NK-92 (cell line): Measurements from ENCODE around the gene ZNF253.
A peak's percentile ranks its signal among the peaks of the same experiment; 100 is the strongest.
"Not testable (repeated sequence)": the region's sequence is repeated elsewhere in the genome, so short reads cannot be mapped to it uniquely, and the experiment has no call there.

ENCODE experiments used
- DNase-seq: peaks from one replicate; lab custom pipeline; 2025; ENCODE audit not compliant: unreplicated experiment; lab: John Stamatoyannopoulos, UW

ZNF253 gene

DNA sequence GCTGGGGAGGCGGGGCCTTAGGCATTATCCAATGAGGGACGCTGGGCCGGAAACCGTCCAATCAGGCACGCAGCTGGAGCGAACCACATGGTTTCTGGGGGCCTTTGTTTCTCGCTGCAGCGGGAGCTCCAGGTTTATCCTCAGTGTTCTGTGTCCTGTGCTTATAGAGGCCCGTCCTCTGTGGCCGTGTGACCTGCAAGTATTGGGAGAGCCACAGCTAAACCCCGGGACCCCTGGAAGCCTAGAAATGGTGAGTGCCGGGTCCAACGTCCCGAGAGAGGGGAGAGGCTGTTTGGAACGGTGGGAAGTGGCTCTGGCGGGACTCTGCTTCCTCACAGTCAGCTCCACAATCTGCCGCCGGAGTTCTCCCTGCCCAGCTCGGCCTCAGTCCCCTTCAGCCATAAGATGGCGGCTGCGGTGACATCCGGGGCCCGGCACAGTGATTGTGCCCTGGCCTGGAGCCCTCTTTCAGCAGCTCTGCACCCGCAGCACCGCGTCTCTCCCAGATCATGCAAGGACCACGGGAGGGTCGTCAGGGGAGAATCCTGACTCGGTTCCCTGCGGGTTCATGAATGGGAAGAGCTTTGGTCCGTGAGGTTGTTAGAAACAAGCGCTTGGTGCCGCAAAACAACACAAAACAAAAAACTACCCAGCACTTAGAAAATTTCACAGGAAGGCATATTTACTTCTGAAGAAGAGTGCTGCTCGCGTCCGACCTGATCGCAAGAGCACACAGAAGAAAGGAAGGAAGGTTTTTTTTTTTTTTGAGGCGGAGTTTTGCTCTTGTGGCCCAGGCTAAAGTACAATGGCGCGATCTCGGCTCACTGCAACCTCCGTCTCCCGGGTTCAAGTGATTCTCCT, at the start of gene ZNF253:
TSS of gene ZNF253 (plus strand) at position 133 of the 861 bp plus-strand sequence. CDS start at position 248, 115 bp downstream.
- peak; percentile 65 for DNase-seq

DNA sequence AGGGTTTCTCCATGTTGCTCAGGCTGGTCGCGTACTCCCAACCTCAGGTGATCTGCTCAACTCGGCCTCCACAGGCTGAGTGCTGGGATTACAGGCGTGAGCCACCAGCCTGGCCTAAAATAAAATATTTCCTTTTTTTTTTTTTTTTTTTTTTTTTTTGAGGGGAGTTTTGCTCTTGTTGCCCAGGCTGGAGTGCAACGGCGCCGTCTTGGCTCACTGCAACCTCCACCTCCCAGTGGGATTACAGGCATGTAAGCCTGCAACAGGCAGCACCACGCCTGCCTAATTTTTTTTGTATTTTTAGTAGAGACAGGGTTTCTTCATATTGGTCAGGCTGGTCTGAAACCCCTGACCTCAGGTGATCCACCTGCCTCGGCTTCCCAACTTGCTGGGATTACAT, 49.0 kb upstream of the ZNF253 start:
- no peak for DNase-seq

DNA sequence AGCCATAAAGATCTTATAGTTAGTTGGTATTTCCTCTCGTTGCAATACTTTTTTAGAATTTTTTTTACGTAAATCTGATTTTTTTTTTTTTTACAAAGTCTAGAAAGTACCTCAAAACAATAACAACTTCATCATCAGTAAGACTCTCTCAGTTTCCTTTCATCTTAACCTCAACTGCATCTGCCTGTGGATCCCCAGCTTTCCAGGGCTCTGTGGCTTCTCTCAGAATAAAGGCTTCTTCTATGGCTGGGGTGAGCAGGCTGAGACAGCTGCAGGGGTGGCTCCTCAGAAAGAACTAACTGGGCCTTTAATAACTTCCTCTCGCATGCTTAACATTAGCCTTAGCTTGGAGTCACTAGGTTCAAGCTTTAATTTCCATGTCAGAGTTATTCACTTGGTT, 48.3 kb upstream of the ZNF253 start:
- no peak for DNase-seq

DNA sequence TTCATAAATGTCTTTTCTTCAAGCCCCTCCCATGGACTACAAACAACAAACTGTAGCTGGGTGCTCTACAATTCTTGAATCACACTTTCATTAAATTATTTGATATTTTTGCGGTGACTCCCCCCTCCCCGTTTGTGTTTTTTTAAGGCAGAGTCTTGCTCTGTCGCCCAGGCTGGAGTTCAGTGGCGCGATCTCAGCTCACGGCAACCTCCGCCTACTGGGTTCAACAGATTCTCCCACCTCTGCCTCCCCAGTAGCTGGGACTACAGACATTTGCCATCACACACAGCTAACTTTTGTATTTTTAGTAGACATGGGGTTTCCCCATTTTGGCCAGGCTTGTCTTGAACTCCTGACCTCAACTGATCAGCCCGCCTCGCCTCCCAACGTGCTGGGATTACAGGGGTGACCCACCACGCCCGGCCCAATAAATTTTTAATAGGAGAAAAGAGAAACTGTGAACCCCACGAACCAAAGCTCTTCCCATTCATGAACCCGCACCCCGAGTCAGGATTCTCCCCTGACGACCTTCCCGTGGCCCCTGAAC, 44.8 kb upstream of the ZNF253 start:
- DNase-seq = no peak

DNA sequence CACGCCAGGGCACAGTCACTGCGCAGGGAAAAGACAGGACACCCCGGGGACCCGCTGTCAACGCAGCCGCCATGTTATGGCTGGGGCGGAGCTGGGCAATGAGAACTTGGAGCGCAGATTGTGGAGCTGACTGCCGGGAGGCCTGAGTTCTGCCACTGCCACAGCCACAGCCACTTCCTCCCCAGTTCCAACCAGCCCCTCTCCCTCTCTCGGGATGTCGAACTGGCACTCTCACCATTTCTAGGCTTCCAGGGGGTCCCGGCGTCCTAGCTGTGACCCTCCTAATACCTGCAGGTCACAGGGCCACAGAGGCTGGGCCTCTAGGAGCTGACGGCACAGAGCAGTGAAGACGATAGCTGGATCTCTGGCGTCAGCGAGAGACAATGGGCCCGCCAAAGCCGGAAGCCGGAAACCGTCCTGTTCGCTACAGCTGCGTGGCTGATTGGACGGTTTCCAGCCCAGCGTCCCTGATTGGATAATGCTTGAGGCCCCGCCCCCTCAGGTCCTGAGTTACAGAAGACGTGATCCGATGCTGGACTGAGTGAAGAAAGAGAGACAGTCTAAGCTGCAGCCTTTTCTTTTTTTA, 44.2 kb upstream of the ZNF253 start, which contains the start of gene ZNF506:
TSS of gene ZNF506 (minus strand) at position 385 of the 586 bp plus-strand sequence. CDS start at position 238, 147 bp downstream.
- peak; percentile 84 for DNase-seq

DNA sequence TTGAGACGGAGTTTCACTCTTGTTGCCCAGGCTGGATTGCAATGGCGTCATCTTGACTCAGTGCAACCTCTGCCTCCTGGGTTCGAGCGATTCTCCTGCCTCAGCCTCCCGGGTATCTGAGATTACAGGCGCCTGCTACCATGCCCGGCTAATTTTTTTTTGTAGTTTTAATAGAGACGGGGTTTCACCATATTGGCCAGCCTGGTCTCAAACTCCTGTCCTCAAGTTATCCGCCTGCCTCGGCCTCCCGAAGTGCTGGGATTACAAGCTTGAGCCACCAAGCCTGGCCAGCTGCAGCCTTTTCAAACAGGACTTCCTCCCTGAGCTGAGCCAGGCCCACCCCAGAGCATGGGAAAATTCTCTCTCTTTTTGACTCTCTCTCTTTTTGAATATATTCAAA, 43.7 kb upstream of the ZNF253 start:
- not testable (repeated sequence) for DNase-seq

DNA sequence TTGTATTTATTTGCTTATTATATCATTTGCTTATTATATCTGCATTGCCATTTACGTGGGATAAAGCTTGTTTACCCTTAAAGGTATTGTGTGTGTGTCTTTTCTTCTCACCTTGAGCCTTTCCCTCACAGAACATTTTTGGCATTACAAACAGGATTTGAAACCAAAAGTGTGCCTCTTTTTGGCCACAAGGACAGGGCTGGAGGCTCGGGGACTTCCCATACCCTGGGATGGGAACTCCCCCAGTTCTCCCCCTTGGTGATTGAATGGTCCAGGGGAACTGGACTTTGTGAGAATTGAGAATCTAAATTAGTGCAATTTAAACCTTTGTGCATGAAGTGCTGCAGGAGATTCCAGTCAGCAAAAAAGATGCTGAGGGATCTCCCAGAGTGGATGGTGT, 41.8 kb upstream of the ZNF253 start:
- DNase-seq = no peak

GRCh38 chr19:19826875-19827274, 38.8 kb upstream of the ZNF253 start:
- no peak for DNase-seq

DNA sequence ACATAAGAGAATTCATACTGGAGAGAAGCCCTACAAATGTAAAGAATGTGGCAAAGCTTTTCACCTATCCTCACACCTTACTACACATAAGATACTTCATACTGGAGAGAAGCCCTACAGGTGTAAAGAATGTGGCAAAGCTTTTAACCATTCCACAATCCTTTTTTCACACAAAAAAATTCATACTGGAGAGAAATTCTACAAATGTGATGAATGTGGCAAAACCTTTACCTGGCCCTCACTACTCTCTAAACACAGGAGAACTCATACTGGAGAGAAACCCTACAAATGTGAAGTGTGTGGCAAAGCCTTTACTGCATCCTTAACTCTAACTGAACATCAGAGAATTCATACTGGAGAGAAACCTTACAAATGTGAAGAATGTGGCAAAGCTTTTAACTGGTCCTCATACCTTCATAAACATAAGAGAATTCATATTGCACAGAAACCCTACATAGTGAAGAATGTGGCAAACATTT, 30.1 kb upstream of the ZNF253 start:
- no peak for DNase-seq

GRCh38 chr19:19847781-19848180, 17.9 kb upstream of the ZNF253 start:
- no peak for DNase-seq

- DNase-seq = no peak
These were observed 16.6 kb upstream of the ZNF253 start for GRCh38 chr19:19849056-19849455.

- not testable (repeated sequence) for DNase-seq
These were observed 13.9 kb upstream of the ZNF253 start for GRCh38 chr19:19851740-19852139.

- DNase-seq = no peak
These were observed 6.9 kb upstream of the ZNF253 start for GRCh38 chr19:19858751-19859150.

DNA sequence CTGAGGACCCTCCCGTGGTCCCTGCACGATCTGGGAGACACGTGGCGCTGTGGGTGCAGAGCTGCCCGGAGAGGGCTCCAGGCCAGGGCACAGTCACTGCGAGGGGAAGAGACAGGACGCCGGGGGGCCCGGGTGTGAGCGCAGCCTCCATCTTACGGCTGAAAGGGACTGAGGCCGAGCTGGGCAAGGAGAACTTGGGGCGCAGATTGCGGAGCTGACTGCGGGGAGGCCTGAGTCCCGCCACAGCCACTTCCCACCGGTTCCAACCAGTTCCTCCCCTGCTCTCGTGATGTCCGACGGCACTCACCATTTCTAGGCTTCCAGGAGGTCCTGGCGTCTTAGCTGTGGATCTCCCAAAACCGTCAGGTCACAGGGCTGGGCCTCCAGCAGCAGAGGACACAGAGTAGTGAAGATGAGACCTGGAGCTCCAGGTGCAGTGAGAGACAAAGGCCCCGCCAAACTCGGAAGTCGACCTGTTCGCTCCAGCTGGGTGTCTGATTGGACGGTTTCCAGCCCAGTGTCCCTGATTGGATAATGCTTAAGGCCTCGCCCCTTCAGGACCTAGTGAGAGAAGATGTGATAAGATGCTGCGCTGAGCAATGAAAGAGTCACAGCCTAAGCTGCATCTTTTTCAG, 4.8 kb upstream of the ZNF253 start:
- DNase-seq = no peak

DNA sequence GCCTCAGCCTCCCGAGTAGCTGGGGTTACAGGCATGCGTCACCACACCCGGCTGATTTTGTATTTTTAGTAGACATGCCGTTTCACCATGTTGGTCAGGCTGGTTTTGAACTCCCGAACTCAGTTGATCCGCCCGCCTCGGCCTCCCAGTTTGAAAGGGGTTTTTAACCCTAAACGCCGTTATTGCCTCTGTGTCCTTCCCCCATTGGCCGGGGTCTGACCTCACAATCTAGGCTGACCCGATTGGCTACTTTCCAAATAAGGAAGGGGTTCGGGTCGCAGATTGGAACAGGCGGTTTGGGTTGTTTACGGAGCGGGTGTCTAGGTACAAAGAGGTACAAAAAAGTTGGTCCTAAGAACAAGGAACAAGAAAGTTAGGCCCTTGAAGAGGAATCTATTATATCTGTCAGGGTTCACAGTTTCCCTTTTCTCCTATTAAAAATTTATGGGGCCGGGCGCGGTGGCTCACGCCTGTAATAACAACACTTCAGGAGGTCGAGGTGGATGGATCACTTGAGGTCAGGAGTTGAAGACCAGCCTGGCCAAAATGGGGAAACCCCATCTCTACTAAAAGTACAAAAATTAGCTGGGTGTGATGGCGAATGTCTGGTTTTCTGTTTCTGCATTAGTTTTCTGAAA, 1.0 kb downstream of the ZNF253 start:
- DNase-seq = no peak

DNA sequence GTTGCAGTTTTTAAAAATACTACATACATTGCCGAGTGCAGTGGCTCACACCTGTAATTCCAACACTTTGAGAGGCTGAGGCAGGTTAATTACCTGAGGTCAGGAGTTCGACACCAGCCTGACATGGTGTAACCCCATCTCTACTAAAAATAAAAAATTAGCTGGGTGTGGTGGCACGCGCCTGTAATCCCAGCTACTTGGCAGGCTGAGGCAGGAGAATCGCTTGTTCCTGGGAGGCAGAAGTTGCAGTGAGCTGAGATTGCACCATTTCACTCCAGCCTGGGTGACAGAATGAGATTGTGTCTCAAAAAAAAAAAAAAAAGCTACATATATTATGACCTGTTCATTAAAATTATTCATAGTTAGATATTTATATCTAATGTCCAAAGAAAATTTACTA, 4.4 kb downstream of the ZNF253 start:
- not testable (repeated sequence) for DNase-seq

DNA sequence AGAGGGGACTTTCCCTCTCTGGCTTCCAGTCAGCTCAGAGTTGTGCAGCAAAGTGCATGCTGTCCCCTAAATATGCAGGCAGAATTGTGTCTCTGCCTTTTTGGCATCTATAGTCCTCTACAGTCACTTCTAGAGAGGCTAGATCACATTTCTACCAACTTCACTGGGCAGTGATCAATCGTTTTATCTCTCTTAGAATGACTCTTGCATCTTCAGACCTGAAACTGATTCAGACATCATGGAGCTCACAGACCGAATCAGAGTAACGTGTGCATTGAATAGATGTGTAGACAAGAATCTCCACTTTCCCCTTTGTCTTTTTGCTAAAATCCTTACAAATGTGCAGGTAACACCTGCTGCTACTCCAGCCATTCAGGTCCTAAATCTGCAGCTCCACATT, 6.2 kb downstream of the ZNF253 start:
- DNase-seq = no peak

DNA sequence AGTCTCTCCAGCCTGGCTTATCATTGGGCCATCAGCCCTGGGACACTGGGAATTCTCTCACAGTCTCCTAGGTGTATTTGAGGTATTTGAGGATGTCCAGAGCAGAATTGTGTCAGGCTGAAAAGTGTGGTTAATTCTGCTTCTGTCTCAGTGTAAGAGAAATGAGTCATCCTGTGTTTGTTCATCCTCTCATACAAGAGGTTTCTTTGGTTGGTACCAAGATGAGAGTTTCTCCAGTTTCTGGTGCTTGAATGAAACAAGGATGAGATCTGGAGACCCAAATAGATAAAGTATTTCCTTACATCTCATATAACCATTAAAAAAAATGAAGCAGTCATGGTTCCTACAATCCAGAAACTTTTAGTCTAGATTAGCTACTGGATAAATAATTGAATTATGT, 7.7 kb downstream of the ZNF253 start:
- DNase-seq = no peak

GRCh38 chr19:19877724-19878123, 12.0 kb downstream of the ZNF253 start:
- no peak for DNase-seq

- no peak for DNase-seq
These were observed 18.9 kb downstream of the ZNF253 start for GRCh38 chr19:19884583-19884982.
